GM10847 (cell line): ENCODE results near the gene ACER3.

Experiments
- POLR2A ChIP-seq: IDR thresholded peaks from 2 replicates; pipeline ENCODE4 v1.6.1; 2011; ENCODE audit not compliant: insufficient read length; ENCODE audit errors: extremely low read depth

ACER3 gene

GRCh38 chr11:76835036-76835435 lies 25.7 kb upstream of the ACER3 start:
- no peak for TF ChIP-seq POLR2A

GRCh38 chr11:76835928-76836612 lies 24.6 kb upstream of the ACER3 start:
- TF ChIP-seq POLR2A = no peak

GRCh38 chr11:76836613-76837291 lies 24.0 kb upstream of the ACER3 start:
- no peak for TF ChIP-seq POLR2A

DNA sequence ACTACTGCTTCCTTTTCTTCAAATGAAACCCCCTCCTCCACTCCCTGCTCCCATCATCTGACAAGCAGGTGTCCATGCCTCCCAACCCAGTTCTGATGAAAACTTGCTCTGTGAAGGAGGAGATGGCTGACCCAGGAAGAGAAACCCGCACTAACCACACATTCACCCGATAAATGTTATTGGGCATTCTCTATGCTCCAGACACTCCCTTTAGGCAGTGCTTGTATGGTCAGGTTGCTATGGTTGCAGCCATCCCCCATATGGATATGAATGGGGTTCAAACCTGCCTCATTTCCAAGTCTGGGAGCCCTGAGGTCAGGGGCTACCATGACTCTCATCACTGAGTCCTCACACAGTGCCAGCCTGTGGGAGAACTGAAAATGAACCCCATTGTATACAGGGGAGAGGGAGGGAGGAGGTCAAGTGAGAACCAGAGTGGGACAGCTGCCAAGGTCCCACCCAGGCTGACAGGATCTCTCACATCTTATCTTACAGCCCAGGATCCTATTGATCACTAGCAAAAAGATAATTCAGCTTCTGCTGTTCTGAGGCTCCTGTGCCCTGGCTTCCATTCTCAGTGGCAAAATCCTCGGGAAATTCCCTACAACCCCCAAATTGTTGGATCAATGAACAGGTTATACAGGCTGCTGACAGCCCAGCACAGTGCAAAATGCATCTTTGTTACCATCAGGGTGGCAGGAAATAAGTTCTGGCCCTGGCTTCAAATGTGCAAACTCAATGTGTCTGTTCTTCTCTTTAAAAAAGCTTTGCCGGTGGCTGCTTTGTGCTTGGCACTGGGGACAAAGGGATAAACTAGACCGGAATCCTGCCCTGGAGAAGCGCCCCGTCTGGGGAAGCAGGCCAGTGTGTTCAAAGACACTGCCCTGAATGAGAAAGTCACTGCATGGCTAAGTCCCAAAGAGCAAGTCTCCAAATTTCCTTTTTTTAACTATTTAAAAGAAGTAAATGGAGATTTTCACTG lies 22.7 kb upstream of the ACER3 start:
- TF ChIP-seq POLR2A = no peak

GRCh38 chr11:76838678-76839068 lies 22.0 kb upstream of the ACER3 start:
- no peak for TF ChIP-seq POLR2A

GRCh38 chr11:76839311-76839710 lies 21.4 kb upstream of the ACER3 start:
- TF ChIP-seq POLR2A = no peak

- TF ChIP-seq POLR2A = no peak
Observed at GRCh38 chr11:76841923-76842452, 18.7 kb upstream of the ACER3 start.

DNA sequence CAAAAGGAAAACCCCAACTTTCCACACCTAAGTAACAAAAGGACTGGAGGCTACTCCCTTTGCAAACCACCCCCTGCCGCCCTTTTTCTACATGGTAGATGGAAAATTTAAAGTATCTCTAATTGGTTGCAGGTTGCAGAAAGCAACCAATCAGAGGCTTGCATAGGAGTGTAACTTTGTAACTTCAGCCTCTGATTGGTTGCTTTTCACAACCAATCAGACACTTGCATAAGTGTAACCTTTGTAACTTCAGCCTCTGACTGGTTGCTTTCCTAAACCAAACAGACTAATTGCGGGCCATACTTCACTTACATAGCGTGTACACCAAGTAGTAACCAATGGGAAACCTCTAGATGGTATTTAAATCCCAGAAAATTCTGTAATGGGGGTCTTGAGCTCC lies 16.8 kb upstream of the ACER3 start:
- TF ChIP-seq POLR2A = no peak

- TF ChIP-seq POLR2A = no peak
Observed at GRCh38 chr11:76844511-76844910, 16.2 kb upstream of the ACER3 start.

GRCh38 chr11:76845069-76845468 lies 15.6 kb upstream of the ACER3 start:
- TF ChIP-seq POLR2A = no peak

DNA sequence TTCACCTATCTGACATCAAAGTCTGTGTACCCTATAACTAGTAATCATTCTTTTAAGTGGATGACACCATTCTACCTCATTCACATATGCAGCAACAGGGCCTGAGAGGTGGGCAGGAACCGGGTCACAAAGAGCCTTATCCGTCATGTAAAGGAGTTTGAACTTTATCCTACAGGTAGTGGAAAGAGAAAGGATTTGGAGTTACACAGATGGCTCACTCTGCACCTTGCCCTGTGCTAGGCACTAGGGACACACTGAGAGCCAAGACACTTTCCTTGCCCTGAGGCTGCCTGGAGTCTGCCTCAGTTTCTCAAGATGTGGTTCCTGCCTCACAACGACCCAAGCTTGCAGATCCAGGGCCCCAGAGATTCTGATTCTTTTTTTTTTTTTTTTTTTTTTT lies 14.3 kb upstream of the ACER3 start:
- no peak for TF ChIP-seq POLR2A

DNA sequence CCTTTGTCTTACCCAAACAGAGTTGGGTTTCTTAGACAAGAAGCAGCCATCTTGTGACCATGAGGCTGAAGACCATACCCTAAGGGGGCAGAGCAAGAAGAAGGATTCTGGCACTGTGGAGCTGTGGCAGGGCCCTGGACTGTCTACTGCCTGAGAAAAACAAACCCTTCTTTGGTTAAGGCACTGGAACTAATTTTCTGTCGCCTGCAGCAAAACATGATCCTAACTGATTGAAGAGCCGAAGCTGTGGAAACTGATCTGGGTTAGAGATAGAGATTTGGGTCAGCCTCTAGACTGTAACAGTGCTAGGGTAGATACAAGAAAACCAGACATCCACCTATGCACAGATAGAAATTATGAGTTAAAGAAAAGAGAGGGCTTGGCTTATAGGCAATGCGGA lies 11.3 kb upstream of the ACER3 start:
- TF ChIP-seq POLR2A = no peak

DNA sequence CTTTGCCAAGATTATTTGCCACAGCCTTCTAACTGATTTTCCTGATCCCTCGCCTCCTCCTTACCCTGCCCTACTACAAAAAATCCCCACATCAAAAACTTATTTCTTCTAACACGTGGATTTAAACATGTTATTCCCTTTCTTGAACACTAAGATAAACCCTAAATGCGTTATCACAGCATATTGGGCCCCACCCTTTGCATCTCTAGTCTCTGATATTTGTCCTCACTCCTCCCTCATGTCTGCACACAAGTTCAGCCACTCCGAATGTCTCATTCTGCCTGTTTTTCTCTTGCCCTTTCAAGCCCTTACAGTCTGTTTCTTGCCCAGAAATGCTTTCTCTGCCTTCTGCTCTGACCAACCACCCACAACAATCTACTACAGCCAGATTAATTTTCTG lies 10.6 kb upstream of the ACER3 start:
- no peak for TF ChIP-seq POLR2A

DNA sequence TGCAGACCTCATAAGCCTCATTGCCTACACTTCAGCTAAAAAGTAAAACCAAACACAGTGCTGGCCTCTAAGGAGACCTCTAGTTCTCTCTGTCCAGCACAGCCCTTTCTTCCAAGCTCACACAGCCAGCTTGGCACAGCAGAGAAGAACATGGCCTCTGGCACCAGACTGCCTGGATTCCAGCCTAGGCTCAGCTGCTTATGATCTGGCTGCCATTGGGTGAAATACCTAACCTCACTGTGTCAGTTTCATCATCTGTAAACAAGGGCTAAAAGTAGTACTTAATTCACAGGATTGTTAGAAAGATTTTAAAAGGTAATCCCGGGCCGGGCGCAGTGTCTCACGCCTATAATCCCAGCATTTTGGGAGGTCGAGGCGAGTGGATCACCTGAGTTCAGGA lies 9.9 kb upstream of the ACER3 start:
- no peak for TF ChIP-seq POLR2A

DNA sequence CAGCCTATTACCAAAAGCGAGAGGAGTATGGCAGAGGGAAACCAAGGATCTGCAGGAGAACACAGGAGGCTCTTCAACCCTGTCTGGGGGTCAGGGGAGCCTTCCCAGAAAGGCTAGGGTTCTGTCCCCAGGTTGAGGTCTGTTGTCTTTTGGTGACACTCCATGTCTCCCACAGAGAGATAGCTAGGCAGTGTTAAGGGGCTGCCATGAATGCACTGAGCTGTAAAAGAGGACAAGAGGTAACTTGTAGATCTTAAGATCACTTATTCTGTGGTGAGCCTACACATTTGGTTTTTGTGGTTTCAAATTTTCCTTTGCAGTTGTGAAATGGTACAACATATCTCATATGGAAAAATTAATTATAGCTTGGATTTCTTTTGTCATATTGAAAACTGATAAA lies 6.0 kb upstream of the ACER3 start:
- no peak for TF ChIP-seq POLR2A
